Right lobe of liver (tissue), 6 donors: ENCODE measurements around the gene CORO7. TPM values are rescaled to one million over a fixed set of nuclear protein-coding genes. Genes with fewer than 3 reads are reported as not detected.

ENCODE experiments used
- ATAC-seq, 4 donors: fragments of 200-7000 bp; cut with Tn5 transposase; one replicate each; pipeline ENCODE4 v1.9.1; 2020; ENCODE audit warnings: mild to moderate bottlenecking in 4 of 4, moderate library complexity in 4 of 4
- DNase-seq, 3 donors: peaks; one replicate each; pipeline ENCODE4 v3.0.0-alpha.2; 2020
- H3K27ac ChIP-seq, 3 donors: fragments of 200-600 bp; one replicate each; pipeline ENCODE4 v1.8.0; 2022
- H3K27me3 ChIP-seq, 2 donors: fragments of 200-600 bp; one replicate each; pipeline ENCODE4 v1.8.0; 2022
- H3K36me3 ChIP-seq, 4 donors: fragments of 200-600 bp; sonication (generic) in 1 of 4; one replicate each; pipeline versions ENCODE4 v1.5.1 to v1.8.0; 2017 to 2022; ENCODE audit warnings: control low read depth in 1 of 4
- H3K4me1 ChIP-seq, 4 donors: fragments of 200-600 bp; sonication (generic) in 1 of 4; one replicate each; pipeline versions ENCODE4 v1.5.1 to v1.8.0; 2017 to 2022; ENCODE audit warnings: control low read depth in 1 of 4
- H3K4me3 ChIP-seq, 3 donors: fragments of 200-600 bp; one replicate each; pipeline ENCODE4 v1.8.0; 2022
- H3K9me3 ChIP-seq, 4 donors: fragments of 200-600 bp; sonication (generic) in 1 of 4; one replicate each; pipeline versions ENCODE4 v1.5.1 to v1.8.0; 2017 to 2022; ENCODE audit warnings: control low read depth in 1 of 4
- CTCF ChIP-seq, 4 donors: fragments of 200-600 bp in 3 of 4; fragments of 450-650 bp in 1 of 4; IDR thresholded peaks; one replicate each; pipeline versions ENCODE4 v1.5.1 to v1.8.0; 2016 to 2022; ENCODE audit warnings: antibody characterized with exemption in 4 of 4, mild to moderate bottlenecking in 2 of 4
- POLR2A ChIP-seq: fragments of 450-650 bp; IDR thresholded peaks from one replicate; pipeline ENCODE4 v1.6.1; 2017; ENCODE audit warnings: antibody characterized with exemption, mild to moderate bottlenecking
- WGBS: methylation state at CpG from one replicate; pipeline ENCODE4 v1.1.6; 2018; ENCODE audit warnings: low coverage, low lambda C conversion rate; ENCODE audit not compliant: insufficient coverage; ENCODE audit errors: missing lambda C conversion rate; 5-methylcytosine and 5-hydroxymethylcytosine counted together
- intact Hi-C, 2 donors: fragments of 100-400 bp; cut with DNase I; formaldehyde crosslinking; loops; one replicate each; pipeline versions ENCODE4 v1.11.2 to v1.14.1; 2022
- total RNA-seq, 6 experiments: library from RNA; depleted of rRNA in 2 of 6; stranded (reverse); fragments of >200 nt in 2 of 6; fragmentation: NEBNext Ultra II Directional in 3 of 6; extraction: Animal tissue kit (Norgen Biotek cat#: 25700) in 3 of 6; gene quantifications; one replicate each; pipeline versions ENCODE4 v1.1.0 to v1.2.4, GENCODE V29; 2016 to 2023
- donor health status: DM: no; HTN: yes; CAD: no.
- donor health status: DM: no; HTN: no; CAD: no.
- donor health status: DM: no; HTN: no; CAD: no.
- donor health status: DM: no; HTN: yes; CAD: no.
- donor health status: DM: no; HTN: yes; CAD: no.

CORO7 gene
- total RNA-seq, 6 experiments from 2014 or later, result 7.8 to 22.9 (median 13.3) TPM

- WGBS, result no CpG with 5 or more reads among the region's 12 CpGs
- Histone ChIP-seq H3K4me3 (no peak overlapping the region), H3K27ac (peak overlapping the region in 2 of 3 donors; percentile 33 to 54), H3K36me3 (no peaks in the 10 kb centered on the region), H3K4me1 (peaks cover 0 to 16% (median 5%) of the 10 kb centered on the region in 4 donors), H3K27me3 (no peaks in the 10 kb centered on the region), H3K9me3 (no peaks in the 10 kb centered on the region)
- TF ChIP-seq POLR2A (no peak), CTCF (IDR thresholded peaks at IDR 0.05) (no peak)
- DNase-seq, result peak in 1 of 3 donors; percentile 28
- intact Hi-C loops, result no loop called here
- ATAC-seq, result peak in 3 of 4 donors; percentile 3 to 28 (median 11)
These were observed 92.4 kb downstream of the CORO7 start for GRCh38 chr16:4323845-4324488.

GRCh38 chr16:4323071-4323844 lies 93.1 kb downstream of the CORO7 start:
- Histone ChIP-seq H3K4me1 (peaks cover 0 to 9% (median 2%) of the 10 kb centered on the region in 4 donors), H3K4me3 (no peak overlapping the region), H3K27me3 (no peaks in the 10 kb centered on the region), H3K36me3 (no peaks in the 10 kb centered on the region), H3K27ac (peak overlapping the region in 1 of 3 donors; percentile 54), H3K9me3 (no peaks in the 10 kb centered on the region)
- DNase-seq (peak in 1 of 3 donors; percentile 15), ATAC-seq (no peak)
- TF ChIP-seq CTCF (IDR thresholded peaks at IDR 0.05) (no peak), POLR2A (no peak)
- intact Hi-C loops, result no loop called here
- no CpG with 5 or more reads among the region's 21 CpGs for WGBS

- DNase-seq (peak in 1 of 3 donors; percentile 18), ATAC-seq (no peak)
- Histone ChIP-seq H3K27me3 (no peaks in the 10 kb centered on the region), H3K27ac (no peak overlapping the region), H3K4me1 (peaks cover 0 to 16% (median 0%) of the 10 kb centered on the region in 4 donors), H3K36me3 (no peaks in the 10 kb centered on the region), H3K4me3 (no peak overlapping the region), H3K9me3 (no peaks in the 10 kb centered on the region)
- TF ChIP-seq POLR2A (no peak), CTCF (IDR thresholded peaks at IDR 0.05) (no peak)
- intact Hi-C loops, result no loop called here
- 52% methylated on average over 2 of the region's 30 CpGs for WGBS
These were observed 94.0 kb downstream of the CORO7 start for GRCh38 chr16:4322121-4323052.
